Left renal pelvis (tissue), 4 donors: Measurements from ENCODE around the gene DNAH8. TPM values are rescaled to one million over a fixed set of nuclear protein-coding genes. Genes with fewer than 3 reads are reported as not detected.
A peak's percentile ranks its signal among the peaks of the same experiment; 100 is the strongest.

ENCODE experiments used
- DNase-seq, 4 donors: peaks; one replicate each; pipeline ENCODE4 v3.0.0-alpha.2; 2013; ENCODE audit warnings: low read depth in 4 of 4, low spot score in 3 of 4
- polyA plus RNA-seq, 4 donors: library from polyadenylated mRNA; unstranded; fragments of 120-200 nt; gene quantifications; one replicate each; pipeline ENCODE4 v1.2.1, GENCODE V29; 2013; ENCODE audit not compliant: insufficient read length in 4 of 4

DNAH8 gene, protein sequence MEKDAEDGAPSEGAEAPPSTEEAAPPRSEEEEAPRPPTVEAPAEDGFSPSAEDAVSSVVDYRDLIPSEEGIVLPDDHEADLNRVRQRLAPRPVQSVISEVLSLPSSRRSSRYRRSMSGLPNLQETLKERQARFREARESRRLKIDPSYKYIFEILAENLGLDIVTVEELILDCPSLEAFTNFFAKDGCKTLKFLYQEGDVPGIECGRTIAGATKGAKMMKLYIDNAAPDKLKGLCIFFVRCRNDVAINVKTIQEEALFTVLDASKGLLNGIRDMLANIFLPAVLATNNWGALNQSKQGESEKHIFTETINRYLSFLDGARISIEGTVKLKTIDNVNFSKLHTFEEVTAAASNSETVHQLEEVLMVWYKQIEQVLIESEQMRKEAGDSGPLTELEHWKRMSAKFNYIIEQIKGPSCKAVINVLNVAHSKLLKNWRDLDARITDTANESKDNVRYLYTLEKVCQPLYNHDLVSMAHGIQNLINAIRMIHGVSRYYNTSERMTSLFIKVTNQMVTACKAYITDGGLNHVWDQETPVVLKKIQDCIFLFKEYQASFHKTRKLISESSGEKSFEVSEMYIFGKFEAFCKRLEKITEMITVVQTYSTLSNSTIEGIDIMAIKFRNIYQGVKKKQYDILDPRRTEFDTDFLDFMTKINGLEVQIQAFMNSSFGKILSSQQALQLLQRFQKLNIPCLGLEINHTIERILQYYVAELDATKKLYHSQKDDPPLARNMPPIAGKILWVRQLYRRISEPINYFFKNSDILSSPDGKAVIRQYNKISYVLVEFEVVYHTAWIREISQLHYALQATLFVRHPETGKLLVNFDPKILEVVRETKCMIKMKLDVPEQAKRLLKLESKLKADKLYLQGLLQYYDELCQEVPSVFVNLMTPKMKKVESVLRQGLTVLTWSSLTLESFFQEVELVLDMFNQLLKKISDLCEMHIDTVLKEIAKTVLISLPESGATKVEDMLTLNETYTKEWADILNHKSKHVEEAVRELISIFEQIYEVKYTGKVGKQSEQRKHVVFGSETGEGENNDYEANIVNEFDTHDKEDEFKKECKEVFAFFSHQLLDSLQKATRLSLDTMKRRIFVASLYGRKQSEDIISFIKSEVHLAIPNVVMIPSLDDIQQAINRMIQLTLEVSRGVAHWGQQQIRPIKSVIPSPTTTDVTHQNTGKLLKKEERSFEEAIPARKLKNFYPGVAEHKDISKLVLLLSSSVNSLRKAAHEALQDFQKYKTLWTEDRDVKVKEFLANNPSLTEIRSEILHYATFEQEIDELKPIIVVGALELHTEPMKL (N-terminal part only)
- under 1 TPM; 0.15 to 0.77 (median 0.46) TPM for polyA plus RNA-seq

DNA sequence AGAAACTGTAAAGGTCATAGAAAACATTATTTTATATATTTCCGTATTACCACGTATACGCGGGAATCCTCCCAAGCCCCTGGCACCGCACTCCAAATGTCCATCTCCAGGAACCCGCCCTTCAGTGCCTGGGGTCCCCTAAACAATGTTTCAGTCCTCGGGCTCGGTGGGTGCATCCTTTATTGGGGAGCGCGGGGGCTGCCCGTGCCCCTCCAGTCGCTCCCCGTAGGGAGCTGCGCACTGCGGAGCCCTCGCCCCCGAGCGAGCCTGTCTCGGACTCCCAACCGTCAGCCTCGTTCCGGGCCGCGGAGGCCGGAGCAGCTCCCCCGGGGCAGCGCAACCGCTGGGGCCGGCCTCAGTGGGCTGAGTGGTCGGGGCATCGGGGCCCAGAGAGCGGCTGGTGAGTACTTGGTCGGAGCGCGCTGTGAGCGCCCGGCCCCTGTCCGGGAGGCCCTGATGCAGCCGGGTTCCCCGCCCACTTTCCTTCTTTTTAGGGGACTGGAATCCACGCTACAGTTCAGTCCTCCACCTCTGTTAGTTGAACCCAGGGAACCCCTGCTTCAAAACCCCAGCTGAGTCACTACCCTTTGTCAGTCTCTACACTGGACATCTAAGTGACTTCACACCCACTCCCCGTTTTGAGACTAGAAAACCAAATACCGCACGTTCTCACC, at the start of gene DNAH8:
Gene DNAH8, plus strand, starts transcription at position 296 of the 674 bp plus-strand sequence. CDS start 7,499 bp downstream, outside the sequence.
- DNase-seq = no peak

DNA sequence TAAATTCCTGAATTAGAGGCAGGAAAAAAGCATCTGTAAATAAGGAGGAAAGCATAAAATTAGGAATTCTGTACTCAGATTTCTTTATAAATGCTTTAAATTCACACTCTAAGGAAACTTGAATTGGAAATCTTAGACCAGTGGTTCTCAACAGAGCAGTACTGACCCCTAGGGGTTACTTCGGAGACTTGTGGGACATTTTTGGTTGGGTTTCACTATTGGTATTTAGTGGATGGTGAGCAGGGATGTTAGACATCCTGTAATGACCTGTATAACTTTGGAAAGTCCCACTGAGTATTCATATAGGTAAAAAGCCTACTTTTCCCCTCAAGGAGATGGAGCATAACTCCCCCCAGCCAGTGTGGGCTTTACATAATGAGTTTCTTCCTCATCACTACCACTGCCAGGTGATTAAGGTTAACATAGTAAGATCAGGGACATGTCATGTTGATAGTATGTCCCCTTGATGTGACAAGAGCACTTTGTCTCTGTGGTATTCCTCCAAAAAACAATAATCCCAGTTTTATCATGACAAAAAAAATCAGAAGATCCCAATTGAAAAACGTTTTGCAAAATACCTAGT, 43.1 kb upstream of the DNAH8 start:
- DNase-seq = peak; percentile 6 to 30 (median 10)

DNA sequence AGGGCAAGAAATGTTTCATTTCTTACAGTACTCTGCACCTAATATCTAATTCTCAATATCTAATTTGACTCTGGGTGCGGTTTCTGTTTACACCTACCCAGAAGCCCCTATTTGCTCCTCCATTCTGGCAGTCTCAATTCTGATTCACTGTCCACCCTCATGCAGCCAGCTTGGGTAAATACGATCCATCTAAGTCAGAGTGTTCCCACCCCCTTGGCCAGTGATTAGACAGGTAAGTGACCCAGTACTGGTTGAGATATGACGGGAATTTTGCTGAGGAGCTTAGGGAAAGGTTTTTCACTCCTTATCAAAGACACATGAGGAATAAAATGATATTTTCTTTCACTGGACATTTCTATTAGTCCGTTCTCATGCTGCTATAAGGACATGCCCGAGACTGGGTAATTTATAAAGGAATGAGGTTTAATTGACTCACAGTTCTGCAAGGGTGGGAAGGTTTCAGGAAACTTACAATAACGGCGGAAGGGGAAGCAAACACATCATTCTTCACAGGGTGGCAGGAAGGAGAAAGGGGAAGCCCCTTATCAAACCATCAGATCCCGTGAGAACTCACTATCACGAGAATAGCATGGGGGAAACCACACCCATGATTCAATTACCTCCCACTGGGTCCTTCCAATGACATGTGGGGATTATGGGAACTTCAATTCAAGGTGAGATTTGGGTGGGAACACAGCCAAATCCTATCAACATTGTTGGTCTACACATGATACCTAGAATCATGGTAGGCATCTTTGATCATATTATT, 41.5 kb upstream of the DNAH8 start:
- no peak for DNase-seq

DNA sequence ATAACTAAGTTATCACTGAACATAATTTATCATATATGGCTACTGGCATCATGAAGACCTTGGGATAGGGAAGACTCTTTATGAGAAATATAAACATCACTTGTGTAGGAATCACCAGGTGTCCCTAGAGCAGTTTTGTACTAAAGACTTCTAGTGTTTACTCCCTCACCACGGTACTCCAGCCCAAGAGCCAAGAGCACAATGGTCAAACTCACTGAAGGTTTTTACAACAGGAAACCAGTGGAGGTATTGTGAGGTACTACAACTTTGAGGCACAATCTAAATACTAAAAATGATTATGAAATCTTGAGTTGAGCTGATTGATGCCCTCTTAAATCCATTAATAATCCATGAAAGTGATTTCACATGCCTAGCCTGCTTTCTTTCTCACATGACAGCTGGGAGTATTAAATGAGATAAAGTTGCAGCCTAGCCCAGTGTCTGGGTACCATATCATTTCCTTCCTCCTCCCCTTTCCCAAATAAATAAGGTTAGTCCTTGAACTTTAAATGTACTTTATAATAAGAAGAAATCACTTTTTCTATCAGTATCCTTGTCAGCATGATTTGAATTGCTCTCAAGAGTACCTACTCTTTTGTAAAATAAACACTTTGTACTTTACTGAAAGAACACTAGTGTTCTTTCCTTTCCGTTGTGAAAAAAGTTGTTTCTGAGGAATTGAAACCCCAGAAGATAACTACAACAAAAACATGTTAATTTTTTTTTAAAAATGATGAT, 38.7 kb upstream of the DNAH8 start:
- no peak for DNase-seq

DNA sequence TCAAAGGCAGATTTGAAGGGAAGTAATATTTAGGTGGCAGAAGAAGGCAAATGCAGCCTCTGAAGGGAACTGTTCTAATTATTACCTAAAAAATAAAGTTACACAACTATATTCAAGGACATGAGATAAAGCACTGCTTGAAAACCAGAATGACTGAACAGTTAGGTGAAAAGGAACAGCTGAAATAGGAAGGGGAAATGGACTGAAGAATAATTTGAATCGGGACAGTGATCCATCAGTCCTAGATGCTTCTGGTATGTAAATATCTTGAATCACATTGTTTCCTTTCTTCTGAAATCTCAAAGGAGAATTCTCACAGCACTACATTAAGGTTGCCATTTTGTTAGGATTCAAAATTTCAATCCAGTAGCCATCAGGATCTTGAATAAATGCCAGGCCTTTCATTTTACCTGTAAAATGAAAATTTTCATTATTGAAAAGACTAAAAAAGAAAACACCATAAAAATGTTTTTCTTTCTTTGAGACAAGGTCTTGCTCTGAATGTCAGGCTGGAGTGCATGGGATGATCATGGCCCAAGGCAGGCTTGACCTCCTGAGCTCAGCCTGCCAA, 38.1 kb upstream of the DNAH8 start:
- DNase-seq = no peak

DNA sequence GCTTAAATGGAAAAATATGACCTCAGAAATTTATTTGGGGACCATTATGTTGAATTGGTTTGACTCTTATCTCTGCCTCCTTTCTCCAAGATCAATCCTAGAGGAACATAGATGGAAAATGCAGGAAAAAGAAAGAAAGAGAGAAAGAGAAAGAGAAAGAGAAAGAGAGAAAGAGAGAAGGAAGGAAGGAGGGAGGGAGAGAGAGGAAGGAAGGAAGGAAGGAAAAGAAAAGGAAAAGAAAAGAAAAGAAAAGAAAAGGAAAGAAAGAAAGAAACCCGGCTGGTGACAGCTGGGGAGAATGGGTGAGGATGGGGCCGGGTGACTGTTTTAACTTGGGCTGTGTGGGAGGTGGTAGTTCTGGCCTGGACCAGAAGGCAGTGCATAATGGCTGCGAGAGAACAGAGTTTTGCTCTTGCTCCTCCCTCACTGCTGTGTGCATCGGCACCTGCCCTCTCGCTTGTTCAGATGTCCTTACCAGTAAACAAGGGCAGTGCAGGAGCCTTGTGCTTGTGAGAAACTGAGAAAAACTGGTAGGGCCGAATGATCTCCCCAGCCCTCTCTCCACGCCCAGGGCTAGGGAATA, 36.8 kb upstream of the DNAH8 start:
- no peak for DNase-seq

DNA sequence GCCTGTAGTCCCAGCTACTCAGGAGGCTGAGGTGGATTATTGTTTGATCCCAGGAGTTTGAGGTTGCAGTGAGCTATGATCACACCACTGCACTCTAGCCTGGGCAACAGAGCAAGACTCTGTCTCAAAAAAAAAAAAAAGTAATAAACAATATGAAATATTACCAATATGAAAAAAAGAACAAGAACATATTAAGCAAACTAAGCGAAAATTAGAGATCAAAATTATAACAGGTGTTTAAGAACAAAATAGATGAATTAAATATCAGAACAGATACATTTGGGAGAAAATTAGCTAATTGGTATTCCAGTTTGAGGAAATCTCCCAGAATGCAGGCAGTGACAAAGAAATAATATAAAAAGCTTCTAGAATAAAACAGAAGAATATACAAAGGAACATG, 35.4 kb upstream of the DNAH8 start:
- no peak for DNase-seq

DNA sequence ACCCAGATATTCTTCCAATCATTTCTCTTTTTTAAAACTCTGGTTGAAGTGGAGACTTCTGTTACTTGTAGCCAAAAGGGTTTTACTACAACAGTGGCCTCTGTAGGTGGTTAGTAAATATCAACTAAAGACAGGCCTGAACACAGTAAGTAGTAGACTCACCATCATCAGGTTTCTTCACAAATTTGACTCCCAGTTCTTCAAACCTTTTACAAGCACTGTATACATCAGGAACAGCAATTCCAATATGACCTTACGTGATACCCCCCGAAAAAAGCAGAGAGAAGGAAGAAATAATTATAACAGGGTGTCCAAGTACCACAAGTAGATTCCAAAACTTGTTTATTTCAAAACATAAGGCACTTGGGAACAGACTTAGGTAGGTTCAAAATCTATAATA, 33.3 kb upstream of the DNAH8 start:
- DNase-seq = no peak

DNA sequence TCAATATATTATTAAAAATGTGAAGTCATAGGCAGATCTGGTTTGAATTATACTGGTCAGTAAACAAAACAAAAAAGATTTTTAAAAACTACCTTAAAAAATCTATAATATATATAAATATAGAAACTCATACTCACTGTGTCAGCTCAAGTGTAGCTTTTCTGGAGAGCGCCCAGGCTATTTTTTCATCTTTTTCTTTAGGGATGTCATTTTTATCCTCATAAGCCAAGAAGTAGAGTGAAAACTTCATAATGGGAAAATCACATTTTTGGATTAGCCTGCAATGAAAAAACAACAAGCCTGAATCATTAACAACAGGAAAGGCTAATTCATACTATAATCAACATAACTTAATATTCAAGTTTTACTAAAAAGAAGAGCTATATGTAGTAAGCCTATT, 30.9 kb upstream of the DNAH8 start:
- DNase-seq = no peak

DNA sequence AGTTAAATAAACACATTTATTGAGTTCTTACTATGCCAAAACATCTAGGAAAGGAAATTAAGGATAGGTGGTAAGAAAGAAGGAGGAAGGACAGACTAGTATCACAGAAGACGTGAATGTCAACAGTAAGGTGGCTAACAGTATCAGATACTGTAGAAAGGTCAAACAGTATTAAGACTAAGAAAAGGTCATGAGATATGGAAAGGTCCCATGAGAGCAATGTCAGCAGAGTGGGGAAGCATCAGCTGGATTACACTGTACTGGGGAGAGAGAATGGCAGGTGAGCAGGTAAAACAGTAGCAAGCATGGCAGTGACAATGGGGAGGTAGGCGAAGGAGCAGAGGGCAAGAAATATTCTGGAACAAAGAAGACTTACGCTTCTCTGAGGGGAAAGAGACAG, 30.2 kb upstream of the DNAH8 start:
- DNase-seq = no peak

DNA sequence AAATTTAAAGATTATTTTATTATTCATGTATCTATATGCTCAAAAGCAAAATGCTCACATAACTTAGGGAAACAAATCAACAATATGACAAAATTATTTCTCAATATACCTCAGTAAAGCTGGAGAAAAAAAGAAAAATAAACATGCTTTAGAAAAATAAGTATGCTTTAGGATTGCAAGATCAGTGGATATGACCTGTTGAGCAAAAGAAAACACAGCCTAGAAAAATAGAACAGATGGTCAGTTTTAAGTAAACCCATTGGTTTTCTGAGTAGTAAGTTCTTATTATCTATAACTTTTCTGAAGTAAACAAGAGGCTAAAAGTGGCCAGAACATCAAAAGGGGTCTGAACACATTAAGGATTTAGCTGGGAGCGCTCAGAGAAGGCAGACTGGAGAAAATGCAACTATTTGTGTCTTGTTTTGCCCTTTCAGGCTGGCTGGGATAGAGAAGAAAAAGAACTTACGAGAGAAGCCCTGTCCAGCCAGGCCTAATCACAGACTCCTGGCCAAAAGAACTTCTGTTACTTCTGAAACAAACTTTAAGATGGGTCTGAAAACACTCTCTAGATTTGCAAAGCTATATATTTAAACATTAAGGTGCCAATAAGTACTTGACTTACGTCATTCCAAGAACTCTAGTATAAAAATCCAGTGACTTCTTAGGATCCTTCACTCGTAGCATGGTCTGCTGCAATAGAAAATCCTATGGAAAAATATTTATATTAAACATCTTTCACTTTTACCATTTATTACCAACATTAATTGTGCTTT, 28.7 kb upstream of the DNAH8 start:
- no peak for DNase-seq

DNA sequence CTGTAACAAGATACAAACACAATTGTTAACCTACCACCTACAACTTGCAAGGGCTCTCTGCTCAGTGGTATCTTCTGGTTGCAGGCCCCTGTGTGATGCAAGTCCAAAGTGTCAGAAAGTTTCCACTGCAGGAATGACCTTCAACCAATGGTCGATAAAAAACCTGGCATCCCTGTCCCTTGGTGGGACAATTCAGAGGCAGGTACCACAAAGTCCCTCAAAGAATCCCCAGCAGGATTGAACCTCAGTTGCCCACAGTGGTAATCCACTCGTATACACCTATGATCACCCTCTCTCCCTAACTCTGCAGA, 28.1 kb upstream of the DNAH8 start:
- DNase-seq = no peak

DNA sequence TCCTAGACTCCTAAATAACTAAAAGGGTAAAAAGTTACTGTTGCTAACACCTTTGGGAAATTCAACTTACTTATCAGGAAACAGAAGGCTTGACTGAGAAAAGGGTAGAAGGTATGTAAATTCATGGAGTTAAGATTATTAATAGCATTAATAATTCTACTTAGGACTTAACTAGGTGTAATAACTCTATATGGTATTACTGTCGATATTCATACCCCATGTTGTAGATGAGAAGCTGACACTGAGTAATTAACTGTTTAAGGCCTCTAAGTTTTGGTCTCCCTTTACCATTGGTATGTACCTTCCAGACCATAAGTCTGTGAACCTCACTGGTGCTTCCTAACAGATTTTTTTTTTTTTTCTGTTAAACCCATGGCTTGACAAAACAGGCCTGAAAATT, 27.6 kb upstream of the DNAH8 start:
- no peak for DNase-seq

DNA sequence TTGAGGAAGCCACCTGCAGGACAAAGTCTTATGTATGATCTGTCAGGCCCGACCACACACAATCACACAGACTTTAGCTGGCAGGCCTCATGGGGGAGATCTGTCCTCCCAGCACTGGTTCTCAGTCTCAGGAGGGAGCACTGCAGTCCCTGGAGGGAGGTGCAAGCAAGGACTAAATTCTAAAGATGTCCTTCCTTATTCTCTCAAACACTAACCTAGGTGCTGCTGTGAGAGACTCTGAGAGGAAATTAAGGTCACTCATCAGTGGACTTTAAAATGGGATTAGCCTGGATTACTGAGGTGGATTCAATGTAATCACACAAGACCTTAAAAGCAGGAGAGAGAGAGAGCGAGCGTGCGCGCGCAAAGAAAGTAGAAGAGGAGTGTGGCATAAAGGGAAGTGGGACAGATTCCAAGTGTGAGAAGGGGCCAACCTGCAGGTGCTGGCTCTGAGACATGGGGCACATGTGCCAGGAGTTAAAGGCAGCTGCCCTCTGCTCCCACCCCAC, 26.5 kb upstream of the DNAH8 start:
- DNase-seq = no peak

DNA sequence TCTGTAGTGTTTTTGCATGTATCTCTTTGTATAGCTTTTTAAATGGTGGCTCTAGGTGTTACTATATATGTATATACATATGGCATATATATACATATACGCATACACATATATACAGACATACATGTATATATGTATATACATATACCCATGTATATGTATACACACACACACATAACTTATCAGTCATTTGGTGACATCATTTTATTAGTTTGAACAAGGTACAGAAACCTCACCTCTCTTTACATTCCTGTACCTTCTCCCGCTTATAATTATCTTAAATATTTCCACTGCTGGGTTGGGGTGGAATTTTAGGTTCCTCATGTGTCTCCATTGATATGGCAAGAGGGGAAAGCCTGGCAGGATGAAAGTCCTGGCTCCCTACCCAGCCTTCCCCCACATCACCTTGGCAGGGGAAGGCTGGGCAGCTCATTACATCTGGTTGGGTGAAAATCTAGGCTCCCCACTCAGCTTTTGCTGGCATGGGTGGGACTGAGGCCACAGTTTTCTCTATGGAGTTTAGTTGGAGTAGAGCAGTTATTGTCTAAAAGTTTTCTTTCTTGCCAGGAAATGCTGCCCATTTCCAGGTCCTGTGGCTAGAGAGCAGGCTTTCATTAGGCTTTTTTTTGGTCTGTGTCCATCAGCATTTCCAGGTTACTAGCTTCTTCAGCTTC, 19.7 kb upstream of the DNAH8 start:
- DNase-seq = no peak

DNA sequence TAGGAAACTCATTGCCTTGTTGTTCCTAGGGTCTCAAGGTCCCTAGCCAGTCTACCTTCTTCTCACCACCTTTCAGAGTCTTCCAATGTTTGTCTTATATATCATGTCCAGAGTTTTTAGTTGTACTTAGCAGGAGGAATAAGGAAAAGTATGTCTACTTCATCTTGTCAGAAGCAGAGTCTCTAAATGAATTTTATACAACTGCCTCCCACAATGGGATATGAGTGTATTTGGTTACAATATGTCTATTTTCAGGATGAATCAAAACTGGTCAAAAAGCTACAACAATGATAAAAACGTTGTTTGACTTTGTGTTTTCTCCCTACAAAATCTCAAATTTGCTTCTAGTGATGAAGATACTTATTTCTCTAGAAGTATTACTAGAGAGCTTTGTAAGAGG, 19.2 kb upstream of the DNAH8 start:
- no peak for DNase-seq
